Esophagus squamous epithelium (tissue), 5 donors: ENCODE results near the gene RBM33. TPM values are rescaled to one million over a fixed set of nuclear protein-coding genes. Genes with fewer than 3 reads are reported as not detected.

ENCODE experiments used
- DNase-seq: peaks from one replicate; lab custom pipeline; 2025; lab: John Stamatoyannopoulos, UW
- H3K27ac ChIP-seq, 4 donors: fragments of 200-600 bp; sonication (generic); one replicate each; pipeline ENCODE4 v1.5.1; 2016 to 2019; ENCODE audit warnings: mild to moderate bottlenecking in 1 of 4
- H3K27me3 ChIP-seq, 4 donors: fragments of 200-600 bp; sonication (generic); 1 replicate in 3 of 4; 2 replicates in 1 of 4; pipeline versions ENCODE4 v1.5.1 to v1.6.0; 2017 to 2021; ENCODE audit warnings: antibody characterized with exemption in 1 of 4
- H3K36me3 ChIP-seq, 3 donors: fragments of 200-600 bp; sonication (generic); one replicate each; pipeline ENCODE4 v1.5.1; 2016 to 2019
- H3K4me1 ChIP-seq, 3 donors: fragments of 200-600 bp; sonication (generic); one replicate each; pipeline ENCODE4 v1.5.1; 2017 to 2019
- H3K4me3 ChIP-seq, 4 donors: fragments of 200-600 bp; sonication (generic); 1 replicate in 3 of 4; 2 replicates in 1 of 4; pipeline ENCODE4 v1.5.1; 2016 to 2019; ENCODE audit warnings: mild to moderate bottlenecking in 2 of 4, moderate library complexity in 1 of 4
- H3K9me3 ChIP-seq, 3 donors: fragments of 200-600 bp; sonication (generic); one replicate each; pipeline ENCODE4 v1.5.1; 2016 to 2019
- POLR2A ChIP-seq, 4 donors: fragments of 450-650 bp; IDR thresholded peaks; one replicate each; pipeline ENCODE4 v1.6.1; 2017; ENCODE audit warnings: antibody characterized with exemption in 4 of 4, mild to moderate bottlenecking in 4 of 4, moderate library complexity in 3 of 4
- WGBS, 2 donors: methylation state at CpG; one replicate each; pipeline ENCODE4 v1.1.5; 2018; 5-methylcytosine and 5-hydroxymethylcytosine counted together
- intact Hi-C: fragments of 100-400 bp; cut with DNase I; formaldehyde crosslinking; loops from one replicate; pipeline ENCODE4 v1.15.0; 2022
- total RNA-seq, 4 donors: library from RNA; depleted of rRNA; stranded (reverse); fragments of >200 nt; gene quantifications; one replicate each; pipeline ENCODE4 v1.1.0, GENCODE V29; 2016
- TF ChIP-seq, protein P1 (sequence below), 6 experiments: fragments of 450-650 bp in 4 of 6; fragments of 200-600 bp in 2 of 6; sonication (generic) in 2 of 6; IDR thresholded peaks; one replicate each; pipeline ENCODE4 v1.5.1; 2016 to 2019; ENCODE audit warnings: antibody characterized with exemption in 6 of 6, mild to moderate bottlenecking in 4 of 6, moderate library complexity in 4 of 6
- donor health status: DM: yes; HTN: yes; CAD: no.

Gene RBM33
- total RNA-seq, 4 donors from 2014 or later: 20.3 to 45.6 (median 26.9) TPM

DNA sequence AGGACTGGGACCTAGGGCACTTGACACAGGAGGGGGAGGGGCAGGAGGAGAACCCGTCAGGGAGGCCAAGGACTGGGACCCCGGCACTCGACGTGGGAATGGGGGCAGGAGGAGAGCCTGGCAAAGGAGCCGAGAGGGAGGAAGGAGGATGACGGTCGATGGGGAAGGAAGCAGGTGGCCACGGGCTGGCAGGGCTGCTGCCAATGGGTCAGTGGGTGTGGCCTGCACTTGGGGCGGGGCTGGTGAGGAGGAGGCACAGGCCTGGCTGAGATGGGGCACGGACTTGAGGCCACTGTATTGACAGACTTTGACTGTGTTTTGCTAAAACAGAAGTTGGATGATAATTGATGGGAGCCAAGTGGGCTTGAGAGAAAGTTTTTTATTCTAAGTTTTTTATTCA lies 68.9 kb downstream of the RBM33 start:
- H3K27me3 ChIP-seq: no peaks in the 10 kb centered on the region
- no peak for DNase-seq
- peaks cover 7 to 97% (median 19%) of the 10 kb centered on the region in 3 donors for H3K36me3 ChIP-seq
- no peaks in the 10 kb centered on the region for H3K9me3 ChIP-seq
- WGBS, 2 donors: 76 to 77% methylated on average over 10 of the region's 10 CpGs
- H3K27ac ChIP-seq: no peak overlapping the region
- no peaks in the 10 kb centered on the region for H3K4me1 ChIP-seq
- no peak for TF ChIP-seq POLR2A (IDR thresholded peaks at IDR 0.05)
- TF ChIP-seq, protein P1, sequence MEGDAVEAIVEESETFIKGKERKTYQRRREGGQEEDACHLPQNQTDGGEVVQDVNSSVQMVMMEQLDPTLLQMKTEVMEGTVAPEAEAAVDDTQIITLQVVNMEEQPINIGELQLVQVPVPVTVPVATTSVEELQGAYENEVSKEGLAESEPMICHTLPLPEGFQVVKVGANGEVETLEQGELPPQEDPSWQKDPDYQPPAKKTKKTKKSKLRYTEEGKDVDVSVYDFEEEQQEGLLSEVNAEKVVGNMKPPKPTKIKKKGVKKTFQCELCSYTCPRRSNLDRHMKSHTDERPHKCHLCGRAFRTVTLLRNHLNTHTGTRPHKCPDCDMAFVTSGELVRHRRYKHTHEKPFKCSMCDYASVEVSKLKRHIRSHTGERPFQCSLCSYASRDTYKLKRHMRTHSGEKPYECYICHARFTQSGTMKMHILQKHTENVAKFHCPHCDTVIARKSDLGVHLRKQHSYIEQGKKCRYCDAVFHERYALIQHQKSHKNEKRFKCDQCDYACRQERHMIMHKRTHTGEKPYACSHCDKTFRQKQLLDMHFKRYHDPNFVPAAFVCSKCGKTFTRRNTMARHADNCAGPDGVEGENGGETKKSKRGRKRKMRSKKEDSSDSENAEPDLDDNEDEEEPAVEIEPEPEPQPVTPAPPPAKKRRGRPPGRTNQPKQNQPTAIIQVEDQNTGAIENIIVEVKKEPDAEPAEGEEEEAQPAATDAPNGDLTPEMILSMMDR (IDR thresholded peaks at IDR 0.05): no peak
- intact Hi-C loops: no loop called here
- no peak overlapping the region for H3K4me3 ChIP-seq

DNA sequence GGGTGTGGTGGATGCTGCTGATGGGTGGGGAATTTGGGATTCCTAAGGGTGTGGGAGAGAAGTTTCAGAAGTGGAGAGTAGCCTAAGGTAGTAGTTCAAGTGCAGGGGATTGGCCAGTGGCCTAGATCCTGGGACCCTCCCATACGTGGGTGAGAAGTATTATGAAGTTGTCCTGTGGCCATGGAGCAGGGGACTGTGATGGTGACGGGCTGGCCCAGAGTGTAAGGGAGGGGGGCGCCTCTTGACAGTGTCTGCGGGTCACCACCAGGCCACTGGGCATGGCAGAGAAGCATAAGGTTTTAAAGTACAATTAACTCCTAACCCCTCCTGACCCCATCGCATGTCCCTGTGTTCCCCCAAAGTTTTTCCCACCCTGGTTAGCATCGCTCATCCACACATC lies 70.2 kb downstream of the RBM33 start:
- H3K27ac ChIP-seq: no peak overlapping the region
- no peaks in the 10 kb centered on the region for H3K9me3 ChIP-seq
- no peak for DNase-seq
- peaks cover 7 to 98% (median 17%) of the 10 kb centered on the region in 3 donors for H3K36me3 ChIP-seq
- WGBS, 2 donors: 89 to 90% methylated on average over 6 of the region's 6 CpGs
- intact Hi-C loops: no loop called here
- TF ChIP-seq, protein P1 (IDR thresholded peaks at IDR 0.05): no peak
- no peak for TF ChIP-seq POLR2A (IDR thresholded peaks at IDR 0.05)
- no peaks in the 10 kb centered on the region for H3K4me1 ChIP-seq
- no peaks in the 10 kb centered on the region for H3K27me3 ChIP-seq
- H3K4me3 ChIP-seq: no peak overlapping the region

DNA sequence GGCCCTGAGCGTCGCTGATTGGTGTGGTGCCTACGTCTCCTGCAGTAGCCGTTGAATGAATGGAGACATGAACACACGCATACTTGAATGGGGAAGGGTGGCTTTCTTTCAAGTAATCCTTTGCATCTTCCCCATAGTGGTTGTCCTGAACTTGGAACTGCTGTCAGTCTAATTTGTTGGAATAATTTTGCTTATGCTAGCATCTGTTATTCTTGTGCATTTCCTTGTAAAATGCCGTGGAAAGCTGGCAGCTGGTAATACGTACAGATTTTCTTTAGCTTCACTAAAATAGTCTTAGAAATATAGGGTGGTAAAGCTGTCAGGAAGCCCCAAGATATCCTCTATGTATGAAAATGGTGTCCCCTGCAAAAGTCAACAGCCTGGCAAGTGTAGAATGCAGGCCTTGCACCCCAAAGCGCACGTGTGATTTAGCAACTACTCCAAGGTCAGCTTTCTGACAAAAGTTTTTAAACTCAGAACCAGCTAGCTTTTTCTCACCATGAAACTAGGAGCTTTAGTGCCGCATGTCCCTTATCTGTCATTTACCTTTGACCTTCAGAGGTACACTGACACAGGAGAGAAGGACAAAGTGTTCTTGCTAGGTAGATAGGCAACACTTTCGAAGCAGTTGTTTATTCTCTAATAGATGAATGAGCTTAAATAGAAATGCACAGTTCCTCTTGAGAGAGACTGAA lies 70.8 kb downstream of the RBM33 start:
- peaks cover 7 to 97% (median 17%) of the 10 kb centered on the region in 3 donors for H3K36me3 ChIP-seq

DNA sequence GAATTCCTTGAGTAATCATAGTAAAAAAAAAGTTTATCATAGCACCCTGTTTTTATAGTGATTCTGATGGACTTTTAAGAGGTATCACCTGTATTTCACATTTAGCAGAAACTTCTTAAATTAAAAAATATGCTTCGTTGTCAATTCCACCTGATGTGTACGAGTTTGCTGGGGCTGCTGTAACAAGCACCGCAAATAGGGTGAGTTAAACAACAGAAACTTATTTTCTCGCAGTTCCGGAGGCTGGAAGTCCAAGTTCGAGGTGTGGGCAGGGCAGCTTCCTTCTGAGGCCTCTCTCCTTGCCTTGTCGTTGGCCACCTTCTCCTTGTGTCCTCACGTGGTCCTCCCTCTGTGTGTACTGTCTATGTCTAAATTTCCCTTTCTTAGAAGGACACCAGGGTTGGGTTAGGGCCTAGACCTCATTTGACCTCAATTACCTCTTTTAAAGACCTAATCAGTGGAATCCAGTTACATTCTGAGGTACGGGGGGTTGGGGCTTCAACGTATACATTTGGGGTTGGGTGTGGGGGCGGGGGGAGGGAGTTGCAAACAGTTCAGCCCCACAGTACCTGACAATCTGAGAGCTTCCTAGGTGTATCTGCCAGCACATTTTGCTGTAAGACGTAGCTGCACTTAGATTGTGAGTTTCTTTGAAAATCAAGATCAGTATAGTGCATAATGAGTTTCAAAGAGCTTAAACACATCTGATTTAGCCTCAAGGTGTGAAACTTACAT lies 72.7 kb downstream of the RBM33 start:
- intact Hi-C loops: no loop called here
- WGBS, 2 donors: 90 to 91% methylated on average over 12 of the region's 12 CpGs
- no peaks in the 10 kb centered on the region for H3K27me3 ChIP-seq
- no peak for TF ChIP-seq POLR2A (IDR thresholded peaks at IDR 0.05)
- TF ChIP-seq, protein P1 (IDR thresholded peaks at IDR 0.05): no peak
- DNase-seq: no peak
- peaks cover 0 to 89% (median 5%) of the 10 kb centered on the region in 3 donors for H3K36me3 ChIP-seq
- H3K4me1 ChIP-seq: no peaks in the 10 kb centered on the region
- no peak overlapping the region for H3K4me3 ChIP-seq
- no peak overlapping the region for H3K27ac ChIP-seq
- no peaks in the 10 kb centered on the region for H3K9me3 ChIP-seq

More for the DNA sequence above, 70.8 kb downstream of the RBM33 start:
- H3K4me3 ChIP-seq: no peak overlapping the region
- intact Hi-C loops: no loop called here
- 83 to 90% methylated on average over 10 to 11 of the region's 11 CpGs for WGBS, 2 donors
- no peak overlapping the region for H3K27ac ChIP-seq
- H3K4me1 ChIP-seq: no peaks in the 10 kb centered on the region
- no peaks in the 10 kb centered on the region for H3K27me3 ChIP-seq
- no peaks in the 10 kb centered on the region for H3K9me3 ChIP-seq
- TF ChIP-seq, protein P1 (IDR thresholded peaks at IDR 0.05): no peak
- no peak for TF ChIP-seq POLR2A (IDR thresholded peaks at IDR 0.05)
- DNase-seq: no peak

DNA sequence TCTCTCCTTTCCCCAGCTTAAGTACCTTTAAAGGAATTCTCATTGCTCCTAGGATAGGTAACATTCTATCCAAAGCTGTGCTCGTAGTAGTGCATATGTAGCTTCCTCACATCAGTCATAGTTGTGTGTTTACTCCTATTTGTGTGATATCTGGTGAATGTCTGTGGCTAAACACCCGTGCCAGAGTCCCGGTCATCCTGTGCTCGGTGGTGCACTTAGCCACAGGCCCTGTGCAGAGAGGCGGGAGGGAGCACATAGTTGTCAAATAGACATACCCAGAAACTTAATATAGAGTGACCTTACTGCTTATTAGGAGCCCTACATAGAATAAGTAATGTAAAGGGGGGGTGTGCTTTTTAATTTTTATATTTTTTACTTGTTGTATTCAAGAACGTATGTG lies 76.6 kb downstream of the RBM33 start:
- H3K27ac ChIP-seq: no peak overlapping the region
- no peaks in the 10 kb centered on the region for H3K27me3 ChIP-seq
- H3K4me1 ChIP-seq: no peaks in the 10 kb centered on the region
- TF ChIP-seq, protein P1 (IDR thresholded peaks at IDR 0.05): no peak
- TF ChIP-seq POLR2A (IDR thresholded peaks at IDR 0.05): no peak
- no peaks in the 10 kb centered on the region for H3K9me3 ChIP-seq
- H3K36me3 ChIP-seq: peaks cover 0 to 73% (median 0%) of the 10 kb centered on the region in 3 donors
- 79 to 91% methylated on average over 4 to 6 of the region's 6 CpGs for WGBS, 2 donors
- no peak for DNase-seq
- no peak overlapping the region for H3K4me3 ChIP-seq
- intact Hi-C loops: no loop called here
